Calu3 (cell line): ENCODE measurements around the gene AKIP1. TPM values are rescaled to one million over a fixed set of nuclear protein-coding genes. Genes with fewer than 3 reads are reported as not detected.

Source experiments
- BruUV-seq: library from RNA; stranded (reverse); fragments of 400-500 nt; replicated peaks from 2 replicates; lab custom pipeline; 2021; lab: Mats Ljungman, UMichigan
- CTCF ChIA-PET: fragments of 300-600 bp; sonication (Branson Sonifier 250); formaldehyde crosslinking; loops from one replicate; lab custom pipeline; 2022; ENCODE audit warnings: antibody characterized with exemption; lab: Charles Lee
- DNase-seq: peaks from one replicate; pipeline ENCODE4 v3.0.0; 2022
- H3K27ac Mint-ChIP-seq: one replicate; pipeline ENCODE4 v1.8.0; 2022; ENCODE audit warnings: mixed read lengths; ENCODE audit not compliant: unreplicated experiment
- H3K27me3 Mint-ChIP-seq: one replicate; pipeline ENCODE4 v1.8.0; 2022; ENCODE audit warnings: mixed read lengths; ENCODE audit not compliant: unreplicated experiment
- H3K36me3 Mint-ChIP-seq: one replicate; pipeline ENCODE4 v1.8.0; 2022; ENCODE audit warnings: mild to moderate bottlenecking, moderate library complexity, mixed read lengths; ENCODE audit not compliant: insufficient read depth, unreplicated experiment
- H3K4me1 Mint-ChIP-seq: one replicate; pipeline ENCODE4 v1.8.0; 2022; ENCODE audit warnings: mild to moderate bottlenecking, low read depth, mixed read lengths; ENCODE audit not compliant: unreplicated experiment
- H3K4me3 Mint-ChIP-seq: one replicate; pipeline ENCODE4 v1.8.0; 2022; ENCODE audit warnings: mild to moderate bottlenecking, low read depth, moderate library complexity, mixed read lengths; ENCODE audit not compliant: unreplicated experiment
- H3K9me3 Mint-ChIP-seq: one replicate; pipeline ENCODE4 v1.8.0; 2022; ENCODE audit warnings: low read depth, mixed read lengths; ENCODE audit not compliant: unreplicated experiment
- intact Hi-C: fragments of 100-400 bp; cut with micrococcal nuclease; formaldehyde crosslinking; loops from one replicate; pipeline ENCODE4 v1.10.0; 2022; ENCODE audit not compliant: unreplicated experiment
- total RNA-seq: library from RNA; stranded (reverse); gene quantifications from 2 replicates; pipeline ENCODE4 v1.2.3, GENCODE V29; 2022
- TF ChIP-seq, protein P1 (sequence below): fragments of 200-600 bp; IDR thresholded peaks from one replicate; pipeline ENCODE4 v1.8.0; 2022; ENCODE audit warnings: antibody characterized with exemption; ENCODE audit not compliant: unreplicated experiment

AKIP1 gene
- total RNA-seq, 1 experiment from 2014 or later, result 23.0 TPM

GRCh38 chr11:8910649-8911026 lies 351 bp upstream of the AKIP1 start:
- Mint-ChIP-seq H3K27me3 (no peaks in the 10 kb centered on the region), H3K9me3 (no peaks in the 10 kb centered on the region), H3K4me3 (peak overlapping the region; percentile 85), H3K4me1 (peaks cover 31% of the 10 kb centered on the region), H3K36me3 (peaks cover 22% of the 10 kb centered on the region), H3K27ac (peak overlapping the region; percentile 32)
- no TSS peak for BruUV-seq
- no peak for DNase-seq
- TF ChIP-seq, protein P1, sequence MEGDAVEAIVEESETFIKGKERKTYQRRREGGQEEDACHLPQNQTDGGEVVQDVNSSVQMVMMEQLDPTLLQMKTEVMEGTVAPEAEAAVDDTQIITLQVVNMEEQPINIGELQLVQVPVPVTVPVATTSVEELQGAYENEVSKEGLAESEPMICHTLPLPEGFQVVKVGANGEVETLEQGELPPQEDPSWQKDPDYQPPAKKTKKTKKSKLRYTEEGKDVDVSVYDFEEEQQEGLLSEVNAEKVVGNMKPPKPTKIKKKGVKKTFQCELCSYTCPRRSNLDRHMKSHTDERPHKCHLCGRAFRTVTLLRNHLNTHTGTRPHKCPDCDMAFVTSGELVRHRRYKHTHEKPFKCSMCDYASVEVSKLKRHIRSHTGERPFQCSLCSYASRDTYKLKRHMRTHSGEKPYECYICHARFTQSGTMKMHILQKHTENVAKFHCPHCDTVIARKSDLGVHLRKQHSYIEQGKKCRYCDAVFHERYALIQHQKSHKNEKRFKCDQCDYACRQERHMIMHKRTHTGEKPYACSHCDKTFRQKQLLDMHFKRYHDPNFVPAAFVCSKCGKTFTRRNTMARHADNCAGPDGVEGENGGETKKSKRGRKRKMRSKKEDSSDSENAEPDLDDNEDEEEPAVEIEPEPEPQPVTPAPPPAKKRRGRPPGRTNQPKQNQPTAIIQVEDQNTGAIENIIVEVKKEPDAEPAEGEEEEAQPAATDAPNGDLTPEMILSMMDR, result no peak
- CTCF ChIA-PET, result interaction anchor here (0.5 to 1.3 kb wide), 4 partner anchors 49 to 1040 kb away, joined by 3 to 5 read pairs (median 4); no protein-coding TSS in a partner anchor
- intact Hi-C loops, result no loop called here

GRCh38 chr11:8913961-8914660 lies 3.1 kb downstream of the AKIP1 start:
- peak; percentile 36 for DNase-seq
- BruUV-seq, result no TSS peak
- CTCF ChIA-PET, result interaction anchor here (1.4 to 2.6 kb wide), 2 partner anchors 46 to 50 kb away, joined by 3 to 17 read pairs; partner anchors contain the start of gene TMEM9B
- intact Hi-C loops, result loop anchor here (1.0 kb wide), 1 partner anchor 45 kb away; no protein-coding TSS in a partner anchor
- no peak overlapping the region for H3K4me3 Mint-ChIP-seq
- no peaks in the 10 kb centered on the region for H3K27me3 Mint-ChIP-seq
- H3K36me3 Mint-ChIP-seq, result peaks cover 28% of the 10 kb centered on the region
- TF ChIP-seq, protein P1, result peak; percentile 70
- peaks cover 12% of the 10 kb centered on the region for H3K4me1 Mint-ChIP-seq
- H3K9me3 Mint-ChIP-seq, result no peaks in the 10 kb centered on the region
- no peak overlapping the region for H3K27ac Mint-ChIP-seq

DNA sequence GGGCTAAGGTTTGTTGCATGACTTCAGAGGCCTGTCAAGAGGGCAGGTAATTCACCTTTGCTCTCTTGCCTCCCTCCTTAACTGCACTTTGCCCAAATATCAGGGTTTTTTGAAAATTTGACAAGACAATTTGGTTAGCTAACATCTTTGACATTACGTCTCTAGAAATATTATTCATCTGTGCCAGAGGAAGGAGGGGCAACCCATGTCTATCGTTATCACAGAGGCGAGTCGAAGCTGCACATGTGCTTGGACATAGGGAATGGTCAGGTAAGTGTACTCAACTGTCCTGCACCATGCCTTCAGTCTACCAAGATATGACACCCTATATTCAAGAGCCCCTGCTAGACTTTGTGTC lies 3.7 kb downstream of the AKIP1 start:
- no peak overlapping the region for H3K4me3 Mint-ChIP-seq
- peaks cover 7% of the 10 kb centered on the region for H3K4me1 Mint-ChIP-seq
- peaks cover 28% of the 10 kb centered on the region for H3K36me3 Mint-ChIP-seq
- intact Hi-C loops, result loop anchor here (1.0 kb wide), 1 partner anchor 45 kb away; no protein-coding TSS in a partner anchor
- no peak for DNase-seq
- no peak overlapping the region for H3K27ac Mint-ChIP-seq
- H3K9me3 Mint-ChIP-seq, result no peaks in the 10 kb centered on the region
- no TSS peak for BruUV-seq
- CTCF ChIA-PET, result interaction anchor here (1.4 to 2.6 kb wide), 3 partner anchors 45 to 223 kb away, joined by 3 to 17 read pairs (median 4); partner anchors contain the start of gene TMEM9B
- TF ChIP-seq, protein P1, result no peak
- no peaks in the 10 kb centered on the region for H3K27me3 Mint-ChIP-seq

- intact Hi-C loops, result no loop called here
- Mint-ChIP-seq H3K36me3 (peaks cover 10% of the 10 kb centered on the region), H3K27ac (no peak overlapping the region), H3K9me3 (no peaks in the 10 kb centered on the region), H3K4me1 (no peaks in the 10 kb centered on the region), H3K4me3 (no peak overlapping the region), H3K27me3 (no peaks in the 10 kb centered on the region)
- DNase-seq, result no peak
- no TSS peak for BruUV-seq
- TF ChIP-seq, protein P1, result no peak
- CTCF ChIA-PET, result no interaction called here
Measured at GRCh38 chr11:8917157-8917825, 6.3 kb downstream of the AKIP1 start.
